GM10847 (cell line): ENCODE measurements around the gene PMM1.

Experiments used
- POLR2A ChIP-seq: IDR thresholded peaks from 2 replicates; pipeline ENCODE4 v1.6.1; 2011; ENCODE audit not compliant: insufficient read length; ENCODE audit errors: extremely low read depth

PMM1 gene

DNA sequence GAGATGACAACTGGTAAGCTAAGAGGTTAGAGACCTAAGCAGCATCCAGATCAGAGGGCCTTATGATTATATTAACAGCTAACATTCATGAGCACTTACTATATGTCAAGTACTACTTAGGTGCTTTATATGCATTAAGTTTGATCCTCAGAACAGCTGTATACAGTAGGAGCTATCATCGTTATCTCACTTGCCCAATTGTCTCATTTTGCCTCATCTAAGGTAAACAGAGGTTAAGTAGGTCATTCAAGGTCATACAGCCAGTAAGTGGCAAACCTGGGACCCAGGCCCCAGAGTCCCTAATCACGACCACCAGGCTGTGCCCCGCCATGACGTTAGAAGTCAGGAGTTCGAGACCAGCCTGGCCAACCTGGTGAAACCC lies 40.8 kb downstream of the PMM1 start:
- no peak for TF ChIP-seq POLR2A

DNA sequence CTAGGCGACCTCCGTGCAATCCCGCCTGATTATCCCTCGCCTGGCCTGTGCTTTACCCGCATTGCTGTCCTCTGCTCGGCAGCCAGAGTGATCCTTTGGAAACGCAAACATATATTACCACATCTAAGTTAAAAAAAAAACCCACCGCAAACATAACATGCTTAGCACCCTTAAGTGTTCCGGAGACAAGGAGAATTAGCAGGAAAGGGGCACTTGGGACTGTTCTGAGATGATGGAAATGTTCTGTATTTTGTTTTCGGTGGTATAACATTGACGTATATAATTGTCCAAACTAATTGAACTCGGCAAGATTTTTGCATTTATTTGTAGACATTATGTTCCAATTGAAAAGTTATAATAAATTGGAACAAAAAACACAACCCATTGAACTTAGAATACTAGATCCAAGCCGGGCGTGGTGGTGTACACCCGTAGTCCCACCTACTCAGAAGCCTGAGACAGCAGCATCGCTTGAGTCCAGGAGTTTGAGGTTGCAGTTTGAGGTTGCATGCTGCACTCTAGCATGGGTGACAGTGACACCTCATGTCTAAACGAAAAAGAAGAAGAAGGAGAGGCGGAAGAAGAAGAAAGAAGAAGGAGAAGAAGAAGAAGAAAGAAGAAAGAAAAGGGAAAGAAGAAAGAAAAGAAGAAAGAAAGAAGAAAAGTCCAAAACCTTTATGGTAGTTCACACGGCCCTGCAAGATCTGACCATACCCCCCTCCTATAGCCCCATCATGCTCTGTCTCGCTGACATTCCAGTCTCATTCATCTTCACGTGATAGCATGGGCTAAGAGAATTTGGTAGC lies 44.8 kb downstream of the PMM1 start:
- TF ChIP-seq POLR2A, result no peak

DNA sequence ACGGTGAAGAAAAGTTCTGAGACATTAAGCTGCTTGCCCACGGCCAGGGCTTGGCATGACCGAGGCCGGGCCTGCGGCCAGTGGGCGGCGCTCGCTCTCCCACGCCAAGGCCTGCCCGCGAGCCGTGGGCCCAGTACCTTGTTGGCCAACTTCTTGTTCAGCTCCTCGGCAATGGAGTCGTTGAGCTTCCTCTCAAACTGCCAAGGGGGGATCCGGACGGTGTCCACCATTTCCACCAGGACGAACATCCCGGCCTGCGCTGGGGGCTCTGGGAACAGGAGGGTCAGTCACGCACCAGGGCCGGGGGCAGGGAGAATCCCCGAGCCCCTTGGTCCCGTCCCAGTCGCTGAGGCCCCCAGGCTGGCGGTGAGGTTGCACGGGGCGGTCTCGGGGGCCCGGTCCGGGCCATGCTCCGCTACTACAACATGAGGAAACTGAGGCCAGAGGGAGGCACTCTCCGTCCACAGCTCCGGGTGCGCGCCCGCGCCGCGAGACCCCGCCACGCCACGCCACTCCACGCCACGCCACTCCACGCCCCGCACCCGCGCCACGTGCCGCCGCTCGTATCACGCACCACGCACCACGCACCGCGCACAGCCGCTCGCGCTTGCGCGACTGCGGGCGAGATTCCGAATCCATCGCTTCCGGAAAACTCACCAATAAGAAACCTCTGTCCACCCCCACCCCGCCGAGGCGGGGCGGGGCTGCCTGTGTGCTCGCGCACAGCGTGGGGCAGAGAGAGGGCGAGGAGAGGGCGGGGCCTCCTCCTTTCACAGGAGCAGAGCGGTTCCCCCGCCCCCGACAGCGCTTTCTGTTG lies 45.6 kb downstream of the PMM1 start, which contains the start of gene POLR3H:
Gene POLR3H, minus strand, starts transcription at position 617 of the 817 bp plus-strand sequence. Its CDS starts 369 bp downstream, at position 248.
- peak; percentile 44 for TF ChIP-seq POLR2A

DNA sequence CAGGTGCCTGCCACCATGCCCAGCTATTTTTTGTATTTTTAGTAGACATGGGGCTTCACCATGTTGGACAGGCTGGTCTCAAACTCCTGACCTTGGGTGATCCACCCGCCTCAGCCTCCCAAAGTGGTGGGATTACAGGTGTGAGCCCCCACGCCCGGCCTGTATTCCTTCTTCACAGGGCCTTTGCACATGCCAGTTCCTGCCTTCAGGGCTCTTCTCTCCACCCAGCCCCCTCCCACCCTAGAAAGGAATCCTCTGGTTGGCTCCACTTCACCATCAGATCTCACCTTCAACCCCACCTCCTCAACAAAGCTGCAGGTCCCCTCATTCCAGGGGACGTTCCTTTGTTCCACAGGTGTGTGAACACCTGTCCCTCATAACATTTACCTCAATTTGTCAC lies 47.4 kb downstream of the PMM1 start:
- TF ChIP-seq POLR2A, result no peak

DNA sequence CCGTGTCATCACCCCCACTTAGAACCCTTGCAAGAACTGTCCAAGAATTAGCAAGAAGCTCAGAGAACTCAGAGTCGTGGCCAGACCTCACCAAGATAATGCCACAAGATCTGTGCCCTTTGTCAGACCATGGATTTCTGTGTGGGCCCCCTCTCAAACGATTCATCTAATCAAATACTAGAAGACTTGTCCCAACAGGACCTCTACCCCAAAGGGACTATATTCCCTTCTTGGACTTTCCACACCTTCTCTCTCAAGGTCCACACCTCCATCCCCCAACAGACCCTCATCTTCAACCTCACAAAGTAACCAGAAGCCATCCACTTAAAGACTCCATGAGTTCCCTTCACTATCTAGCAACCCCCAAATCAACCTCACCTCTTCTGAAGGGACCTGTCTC lies 48.2 kb downstream of the PMM1 start:
- no peak for TF ChIP-seq POLR2A

DNA sequence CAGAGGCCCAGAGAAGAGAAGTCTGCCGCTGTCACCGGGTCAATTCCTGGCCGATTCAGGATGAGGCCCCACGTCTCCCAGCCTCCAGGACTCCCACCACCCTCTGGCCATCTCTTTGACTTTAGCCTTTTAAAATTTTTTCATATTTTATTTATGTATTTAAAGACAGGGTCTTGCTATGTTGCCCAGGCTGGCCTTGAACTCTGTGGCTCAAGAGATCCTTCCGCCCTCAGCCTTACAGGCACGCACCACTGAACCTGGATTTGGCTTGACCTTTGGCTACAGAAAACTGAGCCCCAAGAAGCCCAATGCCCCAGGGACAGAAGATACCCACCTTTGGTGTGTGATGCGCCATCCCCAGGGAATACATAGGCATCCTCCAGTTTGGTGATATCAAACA lies 49.3 kb downstream of the PMM1 start:
- no peak for TF ChIP-seq POLR2A

DNA sequence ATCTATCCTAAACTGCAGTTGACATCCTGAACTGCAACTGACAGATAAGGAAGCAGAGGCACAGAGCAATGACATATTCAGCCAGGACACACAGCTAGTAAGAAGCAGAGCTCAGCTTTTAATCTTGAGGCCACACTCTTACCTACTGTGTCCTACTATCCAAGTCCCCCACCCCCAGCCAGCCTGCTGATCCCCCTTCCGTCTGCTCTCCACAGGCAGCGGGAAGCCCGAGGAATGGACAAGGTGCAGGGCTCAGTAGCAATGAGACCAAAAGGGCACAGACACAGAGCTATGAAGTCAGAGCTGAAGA lies 49.7 kb downstream of the PMM1 start:
- TF ChIP-seq POLR2A, result no peak

DNA sequence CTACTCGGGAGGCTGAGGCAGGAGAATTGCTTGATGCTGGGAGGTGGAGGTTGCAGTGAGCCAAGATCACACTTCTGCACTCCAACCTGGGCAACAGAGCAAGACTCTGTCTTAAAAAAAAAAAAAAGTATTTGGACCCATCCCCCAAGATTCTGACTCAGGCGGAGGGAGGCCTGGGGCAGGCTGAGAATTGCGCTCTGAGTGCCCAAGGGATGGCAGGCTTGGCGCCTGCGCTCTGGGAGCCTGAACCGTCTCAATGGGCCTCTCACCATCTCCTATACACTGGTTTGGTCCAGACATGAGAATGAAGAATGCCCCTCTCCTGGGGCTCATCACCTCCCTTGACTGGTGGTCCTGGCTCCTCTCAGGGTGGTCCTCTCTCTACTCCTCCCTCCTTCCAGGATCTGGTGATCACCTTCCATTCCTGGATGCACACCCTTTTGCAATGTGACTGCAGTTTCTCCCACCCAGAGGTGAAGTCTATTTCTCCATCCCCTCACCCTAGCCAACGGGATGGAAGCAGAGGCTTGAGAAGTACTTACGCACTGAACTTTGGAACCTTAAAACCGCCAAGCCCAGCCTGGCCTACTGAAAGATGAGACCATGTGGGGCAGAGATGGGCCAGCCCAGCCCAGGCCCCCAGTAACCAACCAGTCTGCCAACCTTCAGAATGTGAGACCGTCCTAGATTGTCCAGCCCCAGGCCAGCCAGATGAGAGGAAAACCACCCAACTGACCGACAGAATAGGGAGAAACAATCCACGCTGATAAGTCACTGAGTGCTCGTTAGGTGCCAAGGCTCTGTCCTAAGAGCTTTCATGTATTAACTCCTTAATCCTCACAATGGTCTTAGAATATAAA lies 50.3 kb downstream of the PMM1 start:
- no peak for TF ChIP-seq POLR2A

DNA sequence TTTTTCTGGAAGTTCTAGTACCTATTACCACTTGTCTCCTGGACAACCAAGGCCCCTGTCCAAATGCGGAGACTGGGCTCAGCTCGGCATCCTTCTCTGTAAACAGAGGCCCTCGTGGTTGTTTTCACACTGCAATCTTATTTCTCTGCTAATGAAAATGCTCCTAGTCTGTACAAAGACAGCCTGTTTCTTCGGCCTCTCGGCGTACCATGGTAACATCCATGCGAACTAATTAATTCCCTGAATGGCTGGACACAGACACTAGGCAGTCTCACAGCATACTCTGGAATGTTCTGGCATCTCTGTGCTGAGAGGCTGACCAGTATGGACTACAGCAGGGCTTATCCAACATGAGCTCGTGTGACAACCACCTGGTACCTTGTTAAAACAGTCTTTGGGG lies 51.1 kb downstream of the PMM1 start:
- TF ChIP-seq POLR2A, result no peak

DNA sequence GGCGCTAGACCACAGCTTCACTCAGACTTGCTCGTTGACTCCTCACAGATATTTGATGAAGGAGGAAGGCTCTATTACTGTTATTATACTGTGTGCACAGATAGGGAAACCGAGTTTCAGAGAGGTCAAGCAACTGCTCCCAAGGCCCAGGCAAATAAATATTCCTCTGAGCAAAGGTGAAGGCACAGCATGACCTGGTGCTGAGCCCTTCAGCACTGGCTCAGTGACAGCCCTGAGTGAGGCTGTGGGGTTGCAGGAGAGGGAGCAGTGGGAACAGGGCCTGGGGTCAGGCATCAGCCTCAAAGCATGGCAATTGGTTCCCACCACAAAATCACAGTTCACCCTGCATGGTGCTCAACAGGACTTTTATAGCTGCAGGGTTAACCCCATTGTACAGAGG lies 52.4 kb downstream of the PMM1 start:
- no peak for TF ChIP-seq POLR2A

DNA sequence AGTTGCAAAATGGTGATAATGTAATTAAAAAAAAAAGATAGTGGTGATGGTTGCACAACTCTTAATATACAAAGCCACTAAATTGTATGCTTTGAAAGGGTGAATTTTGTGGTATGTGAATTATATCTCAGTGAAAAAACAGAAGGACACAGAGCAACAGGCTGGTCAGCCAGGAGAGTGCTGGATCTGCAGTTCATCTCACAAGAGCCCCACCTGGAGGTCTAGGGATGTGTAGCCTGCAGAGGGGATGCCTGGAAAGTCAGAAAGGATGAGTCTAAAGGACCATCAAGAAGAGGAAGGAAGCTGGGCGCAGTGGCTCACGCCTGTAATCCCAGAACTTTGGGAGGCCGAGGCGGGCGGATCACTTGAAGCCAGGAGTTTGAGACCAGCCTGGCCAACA lies 54.4 kb downstream of the PMM1 start:
- TF ChIP-seq POLR2A, result no peak

DNA sequence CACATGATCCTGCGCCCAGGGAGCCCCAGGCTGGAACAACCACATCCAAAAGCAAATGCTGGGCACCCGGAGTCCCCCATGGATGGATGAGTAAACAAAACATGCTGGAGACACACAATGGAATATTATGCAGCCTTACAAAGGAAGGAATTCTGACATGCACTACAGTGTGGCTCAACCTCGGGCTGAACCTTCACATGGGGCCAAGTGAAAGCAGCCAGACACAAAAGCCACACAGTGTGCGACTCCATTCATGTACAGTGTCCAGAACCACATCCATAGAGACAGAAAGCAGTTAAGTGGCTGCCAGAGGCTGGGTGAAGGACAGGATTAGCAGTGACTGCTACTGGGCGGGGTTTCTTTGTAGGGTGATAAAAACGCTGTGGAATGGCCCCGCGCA lies 55.4 kb downstream of the PMM1 start:
- TF ChIP-seq POLR2A, result no peak

DNA sequence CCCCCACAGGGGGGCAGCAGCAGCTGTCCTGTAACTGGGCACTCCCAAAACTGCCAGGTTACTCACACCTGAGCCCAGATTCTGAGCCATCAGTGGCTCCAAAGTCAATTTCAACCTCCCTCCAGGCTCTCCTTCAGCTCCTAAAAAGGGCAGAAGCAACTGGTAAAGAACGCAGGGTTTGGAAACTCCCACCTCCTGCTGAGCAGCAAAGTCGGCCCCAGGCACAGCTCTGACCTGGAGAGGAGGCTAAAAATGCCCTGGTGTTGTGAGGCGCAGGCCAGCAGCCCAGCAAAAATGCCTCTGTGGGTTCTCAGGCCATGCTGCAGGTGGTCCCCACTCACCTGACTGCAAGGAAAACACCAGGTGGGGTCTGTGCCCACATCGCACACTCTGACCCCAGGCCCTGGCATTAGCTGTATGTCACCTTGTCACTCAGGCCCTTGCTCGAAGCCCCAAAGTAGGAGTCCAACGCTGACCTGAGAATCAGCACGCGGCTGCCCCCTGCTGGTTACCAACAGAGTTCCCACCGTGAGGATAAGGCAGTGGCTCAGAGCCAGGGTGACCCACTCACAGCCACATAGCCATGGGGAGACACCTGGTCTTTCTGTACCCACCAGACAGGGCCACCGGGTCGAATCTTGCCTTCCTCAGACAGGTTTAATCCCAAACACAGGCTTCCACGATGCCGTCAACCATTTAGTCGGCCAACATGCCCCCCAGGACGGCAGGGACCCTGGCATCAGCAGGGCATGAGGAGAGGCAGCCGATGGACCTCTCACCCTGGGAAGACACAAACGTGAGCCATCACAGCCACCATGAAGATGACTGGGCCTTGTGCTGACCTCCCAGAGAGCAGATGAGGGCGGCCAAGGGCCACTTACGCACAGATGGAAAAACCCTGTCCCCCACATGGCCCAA lies 56.5 kb downstream of the PMM1 start:
- no peak for TF ChIP-seq POLR2A

DNA sequence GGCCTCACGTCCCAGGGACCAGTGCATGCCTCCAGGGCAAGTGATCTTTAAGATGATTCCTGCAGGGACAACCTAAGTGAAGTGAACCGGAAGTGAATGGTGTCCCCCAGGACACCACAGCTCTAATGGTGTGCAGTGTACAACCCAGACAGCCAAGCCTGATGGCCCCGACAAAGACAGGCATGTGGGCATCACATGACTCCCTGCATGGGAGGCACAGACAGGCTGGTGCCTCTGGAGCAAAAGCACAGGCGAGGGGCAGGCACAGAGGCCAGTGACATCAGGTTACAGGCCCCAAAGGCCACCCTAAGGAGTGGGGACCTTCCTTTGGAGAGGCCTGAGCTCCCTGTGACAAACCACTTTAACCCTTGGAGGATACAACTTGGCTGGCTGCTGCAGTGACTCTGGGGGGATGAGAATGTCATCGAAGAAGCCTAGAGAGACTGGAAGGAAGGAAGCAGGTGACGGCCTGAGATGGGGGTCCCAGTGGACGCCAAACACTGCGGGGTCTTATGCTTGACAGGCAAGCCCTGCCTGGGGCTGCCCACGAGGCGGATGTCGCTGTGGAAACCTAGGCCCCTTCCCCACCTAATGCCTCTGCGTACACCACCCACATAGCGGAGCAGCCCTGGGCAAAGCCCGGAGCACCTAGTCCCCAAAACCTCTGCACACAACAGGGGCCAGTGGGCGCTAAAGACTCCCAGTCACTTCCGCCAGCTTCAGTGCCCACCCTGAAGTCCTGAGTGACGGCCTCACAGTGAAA lies 57.7 kb downstream of the PMM1 start:
- no peak for TF ChIP-seq POLR2A
